Heart left ventricle (tissue), 16 donors: Measurements from ENCODE around the gene ODAD4. TPM values are rescaled to one million over a fixed set of nuclear protein-coding genes. Genes with fewer than 3 reads are reported as not detected.
"Not testable (repeated sequence)": the region's sequence is repeated elsewhere in the genome, so short reads cannot be mapped to it uniquely, and the experiment has no call there.

Source experiments
- ATAC-seq, 4 donors: fragments of 200-7000 bp; cut with Tn5 transposase; one replicate each; pipeline ENCODE4 v1.9.1; 2020 to 2022; ENCODE audit warnings: moderate library complexity in 4 of 4, mild to moderate bottlenecking in 3 of 4, moderate number of reproducible peaks in 1 of 4
- DNase-seq, 5 donors: peaks; one replicate each; pipeline ENCODE4 v3.0.0-alpha.2; 2020
- H3K27ac ChIP-seq, 12 donors: fragments of 200-600 bp; sonication (generic) in 4 of 12; one replicate each; pipeline versions ENCODE4 v1.5.0 to v1.8.0; 2016 to 2022; ENCODE audit warnings: mild to moderate bottlenecking in 2 of 12
- H3K27me3 ChIP-seq, 9 donors: fragments of 200-600 bp; sonication (generic) in 2 of 9; one replicate each; pipeline versions ENCODE4 v1.5.1 to v1.8.0; 2016 to 2022; ENCODE audit warnings: mild to moderate bottlenecking in 3 of 9
- H3K36me3 ChIP-seq, 9 donors: fragments of 200-600 bp; sonication (generic) in 2 of 9; one replicate each; pipeline versions ENCODE4 v1.5.0 to v1.8.0; 2018 to 2022; ENCODE audit warnings: mild to moderate bottlenecking in 2 of 9
- H3K4me1 ChIP-seq, 12 donors: fragments of 200-600 bp; sonication (generic) in 4 of 12; one replicate each; pipeline versions ENCODE4 v1.5.0 to v1.8.0; 2016 to 2022; ENCODE audit warnings: mild to moderate bottlenecking in 3 of 12
- H3K4me3 ChIP-seq, 12 donors: fragments of 200-600 bp; sonication (generic) in 4 of 12; one replicate each; pipeline versions ENCODE4 v1.5.0 to v1.8.0; 2017 to 2022; ENCODE audit warnings: mild to moderate bottlenecking in 9 of 12, moderate library complexity in 4 of 12
- H3K9me3 ChIP-seq, 12 donors: fragments of 200-600 bp; sonication (generic) in 4 of 12; one replicate each; pipeline versions ENCODE4 v1.5.0 to v1.8.0; 2016 to 2022; ENCODE audit warnings: mild to moderate bottlenecking in 1 of 12
- CTCF ChIP-seq, 12 donors: fragments of 200-600 bp; sonication (generic) in 4 of 12; IDR thresholded peaks; one replicate each; pipeline versions ENCODE4 v1.5.0 to v1.8.0; 2018 to 2022; ENCODE audit warnings: antibody characterized with exemption in 12 of 12, mild to moderate bottlenecking in 5 of 12
- POLR2A ChIP-seq, 2 donors: fragments of 450-650 bp; IDR thresholded peaks; one replicate each; pipeline ENCODE4 v1.6.1; 2017; ENCODE audit warnings: antibody characterized with exemption in 2 of 2, mild to moderate bottlenecking in 2 of 2, moderate library complexity in 2 of 2
- WGBS, 4 donors: extraction: QIAGEN DNeasy Blood & Tissue Kit in 2 of 4; methylation state at CpG; one replicate each; pipeline versions ENCODE4 v1.1.5 to v1.1.7; 2013 to 2018; 5-methylcytosine and 5-hydroxymethylcytosine counted together
- intact Hi-C, 10 donors: fragments of 100-400 bp; cut with DNase I; formaldehyde crosslinking; loops; one replicate each; pipeline versions ENCODE4 v1.11.1 to v1.14.2; 2022
- polyA plus RNA-seq, 2 donors: library from polyadenylated mRNA; stranded (reverse); fragments of 200-250 nt; gene quantifications; one replicate each; pipeline ENCODE4 v1.2.3, GENCODE V29; 2013
- total RNA-seq, 9 donors: library from RNA; depleted of rRNA in 2 of 9; stranded (reverse); fragments of >200 nt in 2 of 9; fragmentation: NEBNext Ultra II Directional in 3 of 9; extraction: Animal tissue kit (Norgen Biotek cat#: 25700) in 3 of 9; gene quantifications; one replicate each; pipeline versions ENCODE4 v1.1.0 to v1.2.4, GENCODE V29; 2016 to 2023
- donor health status: ischemic (EF 13 %, LVEDD 7.1; RV severe dilation, severe dysfunction).
- donor health status: healthy with polysubstance abuse.
- donor health status: DM: no; HTN: yes; CAD: no.
- donor health status: DM: no; HTN: no; CAD: no.
- donor health status: ischemic (EF 25% LVEDD 6.9; RV normal size, moderate dysfunction).
- donor health status: ischemic (EF 25% LVEDD 5.7; RV mildly dilated, moderate dysfunction).
- donor health status: healthy.
- donor health status: DM: yes; HTN: yes; CAD: no.
- donor health status: ischemic (EF 35%, LVEDD 5.7; RV mildly dilated, moderate dysfunction).
- donor health status: nonischemic (EF 11% LVEDD 7.7; RV severe dilation, severe dysfunction).
- donor health status: DM: yes; HTN: yes; CAD: no.
- donor health status: PGD.
- donor health status: ischemic (EF 29% LVEDD 5.4; RV normal size, mild dysfunction).
- donor health status: nonischemic (EF 23%, LVEDD 6.1; RV moderate dilation, normal function).

The ODAD4 gene
- total and polyA plus RNA-seq, 11 donors: 0.38 to 1.2 (median 0.73) TPM; not detected in 1

GRCh38 chr17:42002175-42002791 lies 71.9 kb downstream of the ODAD4 start:
- no peak for ATAC-seq
- DNase-seq: no peak
- WGBS, 4 donors: 85 to 89% (median 88%) methylated on average over 7 of the region's 7 CpGs
- intact Hi-C loops: no loop called here
- Histone ChIP-seq H3K27ac (peak overlapping the region in 1 of 12 donors; percentile 32), H3K36me3 (peaks cover 0 to 63% (median 54%) of the 10 kb centered on the region in 9 donors), H3K4me3 (no peak overlapping the region), H3K27me3 (no peaks in the 10 kb centered on the region), H3K9me3 (no peaks in the 10 kb centered on the region), H3K4me1 (peaks cover 0 to 70% (median 28%) of the 10 kb centered on the region in 12 donors)
- TF ChIP-seq CTCF (IDR thresholded peaks at IDR 0.05) (no peak), POLR2A (IDR thresholded peaks at IDR 0.05) (no peak)

GRCh38 chr17:42002792-42003301 lies 72.4 kb downstream of the ODAD4 start:
- peaks cover 0 to 63% (median 49%) of the 10 kb centered on the region in 9 donors for H3K36me3 ChIP-seq
- no peak overlapping the region for H3K4me3 ChIP-seq
- no peaks in the 10 kb centered on the region for H3K9me3 ChIP-seq
- DNase-seq (no peak), ATAC-seq (no peak)
- TF ChIP-seq CTCF (IDR thresholded peaks at IDR 0.05) (no peak), POLR2A (IDR thresholded peaks at IDR 0.05) (no peak)
- 79 to 89% (median 85%) methylated on average over 3 of the region's 3 CpGs for WGBS, 4 donors
- H3K4me1 ChIP-seq: peaks cover 0 to 74% (median 32%) of the 10 kb centered on the region in 12 donors
- H3K27ac ChIP-seq: peak overlapping the region in 1 of 12 donors; percentile 32
- no peaks in the 10 kb centered on the region for H3K27me3 ChIP-seq
- intact Hi-C loops: no loop called here

GRCh38 chr17:42005166-42005565 lies 74.7 kb downstream of the ODAD4 start:
- TF ChIP-seq POLR2A (IDR thresholded peaks at IDR 0.05): no peak
- TF ChIP-seq CTCF (IDR thresholded peaks at IDR 0.05): no peak
- DNase-seq (no peak), ATAC-seq (no peak)
- 76 to 87% (median 79%) methylated on average over 1 of the region's 1 CpG for WGBS, 4 donors
- Histone ChIP-seq H3K4me3 (no peak overlapping the region), H3K36me3 (peaks cover 0 to 49% (median 26%) of the 10 kb centered on the region in 9 donors), H3K27ac (no peak overlapping the region), H3K4me1 (peaks cover 0 to 82% (median 46%) of the 10 kb centered on the region in 12 donors), H3K27me3 (no peaks in the 10 kb centered on the region), H3K9me3 (no peaks in the 10 kb centered on the region)
- intact Hi-C loops: no loop called here

GRCh38 chr17:42009170-42009569 lies 78.8 kb downstream of the ODAD4 start:
- DNase-seq (no peak), ATAC-seq (peak in 2 of 4 donors; percentile 40 to 47)
- Histone ChIP-seq H3K27me3 (no peaks in the 10 kb centered on the region), H3K27ac (no peak overlapping the region), H3K36me3 (peaks cover 0 to 17% (median 0%) of the 10 kb centered on the region in 9 donors), H3K4me3 (no peak overlapping the region), H3K4me1 (peaks cover 0 to 92% (median 60%) of the 10 kb centered on the region in 12 donors), H3K9me3 (no peaks in the 10 kb centered on the region)
- 72 to 78% (median 74%) methylated on average over 4 of the region's 4 CpGs for WGBS, 4 donors
- intact Hi-C loops: no loop called here
- TF ChIP-seq POLR2A (IDR thresholded peaks at IDR 0.05) (no peak), CTCF (IDR thresholded peaks at IDR 0.05) (peak in 2 of 12 donors; percentile 12 to 18)

- H3K4me3 ChIP-seq, H3K9me3 ChIP-seq, H3K27me3 ChIP-seq: not testable (repeated sequence)
- DNase-seq (peak in 1 of 5 donors; percentile 49), ATAC-seq (peak in 2 of 4 donors; percentile 22 to 42)
- intact Hi-C loops: loop anchor here in 1 of 10 donors (5.0 kb wide), 1 partner anchor 43 kb away; the partner anchor contains the start of gene CNP
- H3K4me1 ChIP-seq: peaks cover 0 to 91% (median 59%) of the 10 kb centered on the region in 12 donors
- peaks cover 0 to 24% (median 0%) of the 10 kb centered on the region in 9 donors for H3K36me3 ChIP-seq
- WGBS, 4 donors: 61 to 67% (median 64%) methylated on average over 9 of the region's 9 CpGs
- peak overlapping the region in 2 of 12 donors; percentile 25 to 77 for H3K27ac ChIP-seq
Measured at GRCh38 chr17:42010266-42010680, 79.9 kb downstream of the ODAD4 start.
